ENCODE results near the gene FAM161A.

FAM161A gene

GRCh38 chr2:61834893-61835292, 19.0 kb downstream of the FAM161A start:
- no peaks in the 10 kb centered on the region for H3K27me3 ChIP-seq (ENCODE audit: low read depth, low read length)
- no peak overlapping the region for H3K9ac ChIP-seq (ENCODE audit: low read length)
- no peaks in the 10 kb centered on the region for H3K4me1 ChIP-seq (ENCODE audit: low read length)
- H3K4me2 ChIP-seq (ENCODE audit: low read length), result no peak overlapping the region
- H4K20me1 ChIP-seq (ENCODE audit: insufficient read depth, low read length), result no peaks in the 10 kb centered on the region
- no peak overlapping the region for H2AFZ ChIP-seq (ENCODE audit: low read depth, low read length)
- H3K79me2 ChIP-seq (ENCODE audit: low read length), result no peaks in the 10 kb centered on the region
- H3K27ac ChIP-seq (ENCODE audit: low read length), result no peak overlapping the region
- no peak overlapping the region for H3K4me3 ChIP-seq (ENCODE audit: low read length)
- H3K36me3 ChIP-seq (replicated peaks; ENCODE audit: low read depth, low read length), result peaks cover 4% of the 10 kb centered on the region
- TF ChIP-seq CTCF (IDR thresholded peaks at IDR 0.05; ENCODE audit: low read depth, low read length) (no peak), EZH2phosphoT487 (IDR thresholded peaks at IDR 0.05; ENCODE audit: low read depth) (no peak)
- no peaks in the 10 kb centered on the region for H3K9me3 ChIP-seq (ENCODE audit: insufficient read depth, low read length)

- no peak overlapping the region for H2AFZ ChIP-seq (ENCODE audit: low read depth, low read length)
- H3K9me3 ChIP-seq (ENCODE audit: insufficient read depth, low read length), result no peaks in the 10 kb centered on the region
- H3K36me3 ChIP-seq (replicated peaks; ENCODE audit: low read depth, low read length), result peaks cover 4% of the 10 kb centered on the region
- H3K4me1 ChIP-seq (ENCODE audit: low read length), result no peaks in the 10 kb centered on the region
- no peak overlapping the region for H3K4me3 ChIP-seq (ENCODE audit: low read length)
- H4K20me1 ChIP-seq (ENCODE audit: insufficient read depth, low read length), result no peaks in the 10 kb centered on the region
- no peak overlapping the region for H3K4me2 ChIP-seq (ENCODE audit: low read length)
- TF ChIP-seq CTCF (IDR thresholded peaks at IDR 0.05; ENCODE audit: low read depth, low read length) (no peak), EZH2phosphoT487 (IDR thresholded peaks at IDR 0.05; ENCODE audit: low read depth) (no peak)
- no peaks in the 10 kb centered on the region for H3K27me3 ChIP-seq (ENCODE audit: low read depth, low read length)
- no peaks in the 10 kb centered on the region for H3K79me2 ChIP-seq (ENCODE audit: low read length)
- no peak overlapping the region for H3K27ac ChIP-seq (ENCODE audit: low read length)
- no peak overlapping the region for H3K9ac ChIP-seq (ENCODE audit: low read length)
Measured at GRCh38 chr2:61833971-61834370, 19.9 kb downstream of the FAM161A start.

GRCh38 chr2:61832183-61832841, 21.5 kb downstream of the FAM161A start:
- H3K79me2 ChIP-seq (ENCODE audit: low read length), result no peaks in the 10 kb centered on the region
- H4K20me1 ChIP-seq (ENCODE audit: insufficient read depth, low read length), result no peaks in the 10 kb centered on the region
- peaks cover 4% of the 10 kb centered on the region for H3K36me3 ChIP-seq (replicated peaks; ENCODE audit: low read depth, low read length)
- H3K27me3 ChIP-seq (ENCODE audit: low read depth, low read length), result no peaks in the 10 kb centered on the region
- no peak overlapping the region for H2AFZ ChIP-seq (ENCODE audit: low read depth, low read length)
- H3K4me3 ChIP-seq (ENCODE audit: low read length), result no peak overlapping the region
- H3K4me2 ChIP-seq (ENCODE audit: low read length), result no peak overlapping the region
- no peak overlapping the region for H3K9ac ChIP-seq (ENCODE audit: low read length)
- no peak overlapping the region for H3K27ac ChIP-seq (ENCODE audit: low read length)
- no peak for TF ChIP-seq EZH2phosphoT487 (IDR thresholded peaks at IDR 0.05; ENCODE audit: low read depth)
- no peak for TF ChIP-seq CTCF (IDR thresholded peaks at IDR 0.05; ENCODE audit: low read depth, low read length)
- no peaks in the 10 kb centered on the region for H3K9me3 ChIP-seq (ENCODE audit: insufficient read depth, low read length)
- H3K4me1 ChIP-seq (ENCODE audit: low read length), result no peaks in the 10 kb centered on the region

GRCh38 chr2:61822255-61822654, 31.6 kb downstream of the FAM161A start:
- Histone ChIP-seq H3K36me3 (replicated peaks; ENCODE audit: low read depth, low read length) (no peaks in the 10 kb centered on the region), H3K4me3 (ENCODE audit: low read length) (no peak overlapping the region), H3K27ac (ENCODE audit: low read length) (no peak overlapping the region), H3K79me2 (ENCODE audit: low read length) (no peaks in the 10 kb centered on the region), H3K9ac (ENCODE audit: low read length) (no peak overlapping the region), H3K27me3 (ENCODE audit: low read depth, low read length) (no peaks in the 10 kb centered on the region), H3K4me2 (ENCODE audit: low read length) (no peak overlapping the region), H2AFZ (ENCODE audit: low read depth, low read length) (no peak overlapping the region), H4K20me1 (ENCODE audit: insufficient read depth, low read length) (no peaks in the 10 kb centered on the region), H3K4me1 (ENCODE audit: low read length) (no peaks in the 10 kb centered on the region), H3K9me3 (ENCODE audit: insufficient read depth, low read length) (no peaks in the 10 kb centered on the region)
- TF ChIP-seq EZH2phosphoT487 (IDR thresholded peaks at IDR 0.05; ENCODE audit: low read depth) (no peak), CTCF (IDR thresholded peaks at IDR 0.05; ENCODE audit: low read depth, low read length) (no peak)
